Urothelium cell line (cell line): Measurements from ENCODE around the gene CREBL2.
A peak's percentile ranks its signal among the peaks of the same experiment; 100 is the strongest.
"Not testable (repeated sequence)": the region's sequence is repeated elsewhere in the genome, so short reads cannot be mapped to it uniquely, and the experiment has no call there.

Source experiments
- DNase-seq: peaks from one replicate; pipeline ENCODE4 v3.0.0; 2011; ENCODE audit warnings: low spot score, mixed read lengths
- FAIRE-seq: peaks from 2 replicates; lab custom pipeline; 2011; peaks lifted over from hg19 to GRCh38; lab: Jason Lieb, UNC

Gene CREBL2

DNA sequence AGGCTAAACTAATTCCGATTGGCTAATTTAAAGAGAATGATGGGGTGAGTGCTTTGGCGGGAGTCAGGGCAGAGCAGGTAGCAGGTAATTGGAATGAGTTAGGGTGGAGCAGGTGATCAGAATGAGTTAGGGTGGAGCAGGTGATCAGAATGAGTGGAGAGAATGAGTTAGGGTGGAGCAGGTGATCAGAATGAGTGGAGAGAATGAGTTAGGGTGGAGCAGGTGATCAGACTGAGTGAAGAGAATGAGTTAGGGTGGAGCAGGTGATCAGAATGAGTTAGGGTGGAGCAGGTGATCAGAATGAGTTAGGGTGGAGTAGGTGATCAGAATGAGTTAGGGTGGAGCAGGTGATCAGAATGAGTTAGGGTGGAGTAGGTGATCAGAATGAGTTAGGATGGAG, 15.7 kb upstream of the CREBL2 start:
- not testable (repeated sequence) for FAIRE-seq, DNase-seq

DNA sequence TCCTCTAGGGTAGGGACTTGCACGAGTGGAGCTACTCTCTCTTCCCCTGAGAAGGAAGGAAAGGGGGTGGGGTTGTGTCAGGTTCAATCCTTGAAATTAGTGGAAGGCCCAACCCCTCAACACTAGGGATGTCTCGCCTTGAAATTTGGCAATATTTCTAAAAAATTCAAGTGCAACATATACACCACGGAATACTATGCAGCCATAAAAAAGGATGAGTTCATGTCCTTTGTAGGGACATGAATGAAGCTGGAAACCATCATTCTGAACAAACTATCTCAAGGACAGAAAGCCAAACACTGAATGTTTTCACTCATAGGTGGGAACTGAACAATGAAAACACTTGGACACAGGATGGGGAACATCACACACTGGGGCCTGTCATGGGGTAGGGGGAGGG, 15.1 kb upstream of the CREBL2 start:
- DNase-seq, FAIRE-seq: not testable (repeated sequence)

DNA sequence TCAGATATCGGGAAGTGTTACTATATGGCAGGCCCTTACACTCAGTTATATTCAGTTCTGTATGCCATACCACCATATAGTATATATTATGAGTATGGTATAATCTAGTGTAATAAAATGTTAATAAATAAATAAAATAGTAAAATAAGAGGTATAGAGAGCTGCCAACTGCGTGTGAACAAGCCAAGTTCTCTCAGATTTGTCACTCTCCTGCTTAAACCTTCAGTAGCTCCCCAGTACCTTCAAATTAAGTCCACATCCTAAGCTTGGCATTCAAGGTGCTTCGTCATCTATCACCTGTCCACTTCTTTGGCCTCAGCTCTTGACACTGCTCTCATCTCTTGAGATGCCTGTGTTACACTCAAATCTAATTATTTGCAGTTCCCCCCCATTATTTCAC, 12.8 kb upstream of the CREBL2 start:
- FAIRE-seq, result no peak
- DNase-seq, result no peak

DNA sequence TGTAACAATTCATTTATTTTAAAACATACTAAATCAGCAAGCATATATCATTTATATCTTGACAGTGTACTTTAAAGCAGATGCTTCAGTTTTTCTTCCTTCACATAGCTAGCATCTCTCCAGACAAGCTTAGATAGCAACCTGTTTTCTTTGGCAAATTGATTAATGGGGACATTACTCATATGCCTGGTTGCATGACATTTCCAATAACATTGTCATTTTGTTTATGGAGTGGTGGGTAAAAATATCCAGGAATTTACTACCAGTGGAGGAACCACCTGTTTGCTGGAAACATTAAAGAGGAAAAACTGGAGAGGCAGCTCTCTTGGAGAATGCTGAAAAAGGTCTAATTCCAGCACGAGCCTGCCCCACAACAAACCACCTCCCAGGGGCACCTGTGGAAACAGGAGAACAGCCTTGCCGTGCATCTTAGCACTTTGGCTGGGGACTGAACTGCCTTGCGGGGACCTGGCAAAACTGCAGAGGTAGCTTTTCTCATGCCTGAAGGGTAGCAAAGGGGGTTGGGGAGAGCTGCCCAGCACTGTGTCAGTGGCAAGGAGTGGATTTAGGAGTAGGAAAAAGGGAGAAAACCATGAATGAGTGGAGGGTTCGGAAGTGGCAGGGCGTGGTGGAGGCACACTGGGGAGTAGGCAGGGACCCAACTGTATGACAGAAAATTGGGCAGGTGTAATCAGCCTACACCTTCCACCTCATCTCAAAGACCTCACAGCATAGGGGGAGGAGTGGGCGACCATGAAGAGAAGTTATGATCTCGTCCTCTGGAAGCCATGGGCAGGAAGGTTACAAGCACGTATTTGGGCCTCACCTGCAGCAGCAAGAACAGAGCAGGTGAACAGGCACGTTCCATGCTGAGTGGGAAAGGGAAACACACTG, 11.7 kb upstream of the CREBL2 start:
- FAIRE-seq (peak; percentile 17), DNase-seq (no peak)

DNA sequence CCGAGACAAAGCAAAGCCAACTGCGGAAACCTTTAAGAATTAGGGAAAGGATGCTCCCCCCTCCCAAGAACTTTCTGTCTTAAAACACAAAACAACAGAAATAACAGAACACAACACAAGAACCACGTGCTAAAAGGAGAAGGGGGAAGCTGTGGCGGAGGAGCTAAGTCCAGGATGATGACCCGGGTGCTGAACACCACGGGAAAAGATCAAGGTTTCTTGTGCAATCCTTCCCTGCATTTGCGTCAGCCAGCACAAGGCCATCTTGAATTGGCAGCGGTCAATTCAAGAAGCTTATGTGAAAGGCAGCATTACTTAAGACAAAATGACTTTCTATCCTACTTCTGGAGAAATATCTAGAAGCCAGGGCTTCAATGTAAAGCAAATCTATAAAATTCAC, 11.0 kb upstream of the CREBL2 start:
- FAIRE-seq, result no peak
- DNase-seq, result no peak

DNA sequence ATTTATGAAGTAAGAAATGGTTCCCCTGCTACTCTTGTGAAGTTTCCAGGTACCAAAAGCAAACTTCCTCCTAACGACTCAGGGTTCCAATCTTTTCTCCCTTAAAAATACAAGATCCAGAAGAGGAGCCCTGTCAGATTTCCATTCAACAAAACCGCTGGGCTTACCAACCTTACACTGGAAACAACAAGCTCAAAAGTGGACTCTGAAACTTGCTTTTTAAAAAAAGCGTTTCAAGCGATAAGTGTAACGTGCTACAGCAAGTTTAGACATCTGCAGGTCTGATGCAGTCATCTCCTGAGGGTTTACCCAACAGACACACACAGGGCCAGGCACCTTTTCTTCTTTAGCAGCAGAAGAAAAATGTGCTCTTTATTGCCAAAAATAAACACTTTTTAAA, 6.9 kb upstream of the CREBL2 start:
- no peak for FAIRE-seq
- DNase-seq, result no peak

DNA sequence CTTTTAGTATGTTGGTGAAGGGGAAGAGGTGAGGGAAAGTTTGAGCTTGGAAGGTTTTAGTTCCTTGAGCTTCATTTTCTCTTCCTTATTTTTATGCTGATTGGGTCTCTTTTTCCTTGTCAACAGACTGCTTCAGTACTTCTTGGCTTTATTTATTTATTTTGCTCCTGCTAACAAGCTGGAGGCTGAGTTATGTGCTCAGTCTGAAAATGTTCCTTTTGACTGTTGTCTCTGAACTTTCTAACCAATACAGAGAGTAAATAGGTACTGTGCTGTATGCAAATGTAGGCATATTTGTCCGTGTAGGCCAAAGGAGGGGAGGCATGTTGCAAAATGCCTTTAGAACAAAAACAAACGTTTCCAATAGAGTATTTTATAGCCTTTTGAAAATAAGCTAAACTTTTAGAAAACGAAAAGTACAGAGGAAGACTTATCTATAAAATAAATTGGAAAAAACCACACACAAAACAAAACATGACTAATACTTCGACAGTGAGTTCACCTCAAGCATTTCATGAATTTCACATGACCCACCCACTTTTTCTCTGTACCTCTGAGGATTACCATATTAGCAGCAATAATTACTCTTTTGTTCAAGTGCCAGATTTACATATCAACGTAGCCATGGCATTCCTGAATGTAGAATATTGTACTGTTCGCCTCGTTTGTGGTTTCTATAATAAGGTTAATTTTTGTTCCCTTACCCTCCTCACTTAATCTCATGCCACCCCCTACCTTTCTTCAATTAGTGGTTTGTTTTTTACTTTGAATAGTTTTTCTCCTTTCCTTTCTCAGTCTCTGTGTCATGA, 4.7 kb upstream of the CREBL2 start:
- DNase-seq (peak; percentile 60), FAIRE-seq (peak; percentile 13)

DNA sequence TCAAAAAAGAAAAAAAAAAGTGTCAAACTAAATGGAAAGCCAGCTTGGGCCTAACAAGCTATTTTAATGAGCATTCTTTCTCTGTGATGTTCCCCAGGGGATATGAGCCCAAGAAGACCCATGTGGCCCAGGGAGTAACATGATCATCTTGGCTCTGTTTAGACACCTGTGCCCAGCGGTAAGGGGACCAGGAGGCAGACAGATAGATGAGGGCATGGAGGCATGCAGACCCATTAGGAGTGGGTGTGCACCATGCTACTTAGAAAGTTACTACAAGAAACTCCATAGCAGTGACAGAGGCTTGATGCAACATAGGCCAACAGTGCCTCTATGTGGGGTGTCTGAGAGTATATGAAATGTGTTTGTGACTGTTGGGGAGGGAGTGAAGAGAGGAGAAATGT, 3.1 kb upstream of the CREBL2 start:
- FAIRE-seq (peak; percentile 32), DNase-seq (no peak)

DNA sequence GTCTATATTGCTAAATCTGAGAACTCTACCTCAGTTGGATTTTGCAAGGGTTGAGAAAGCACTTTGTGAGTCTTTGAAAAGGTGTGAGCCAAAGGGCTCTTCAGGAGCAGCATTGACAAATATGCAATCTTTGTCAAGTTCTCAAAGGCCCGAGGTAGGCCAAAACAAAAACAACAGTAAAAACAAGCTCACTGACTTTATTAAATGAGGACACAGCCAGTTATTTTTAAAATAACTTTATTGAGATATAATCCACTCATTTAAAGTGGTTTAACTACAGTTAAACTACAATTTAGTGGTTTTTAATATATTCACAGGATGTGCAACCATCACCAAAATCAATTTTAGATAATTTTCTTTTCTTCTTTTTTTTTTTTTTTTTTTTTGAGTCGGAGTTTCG, 2.0 kb upstream of the CREBL2 start:
- no peak for FAIRE-seq
- DNase-seq, result no peak

DNA sequence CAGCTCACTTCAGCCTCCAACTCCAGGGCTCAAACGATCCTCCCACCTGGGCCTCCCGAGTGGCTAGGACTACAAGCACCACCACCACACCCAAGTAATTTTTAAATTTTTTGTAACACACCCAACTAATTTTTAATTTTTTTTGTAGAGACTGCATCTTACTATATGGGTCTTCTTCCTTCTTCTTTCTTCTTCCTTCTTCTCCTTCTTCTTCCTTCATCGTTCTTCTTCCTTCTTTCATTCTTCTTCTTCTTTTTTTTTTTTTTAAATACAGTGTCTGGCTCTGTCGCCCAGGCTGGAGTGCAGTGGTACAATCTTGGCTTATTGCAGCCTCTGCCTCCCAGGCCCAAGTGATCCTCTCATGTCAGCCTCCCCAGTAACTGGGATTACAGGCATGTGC, 965 bp upstream of the CREBL2 start:
- FAIRE-seq, result no peak

DNA sequence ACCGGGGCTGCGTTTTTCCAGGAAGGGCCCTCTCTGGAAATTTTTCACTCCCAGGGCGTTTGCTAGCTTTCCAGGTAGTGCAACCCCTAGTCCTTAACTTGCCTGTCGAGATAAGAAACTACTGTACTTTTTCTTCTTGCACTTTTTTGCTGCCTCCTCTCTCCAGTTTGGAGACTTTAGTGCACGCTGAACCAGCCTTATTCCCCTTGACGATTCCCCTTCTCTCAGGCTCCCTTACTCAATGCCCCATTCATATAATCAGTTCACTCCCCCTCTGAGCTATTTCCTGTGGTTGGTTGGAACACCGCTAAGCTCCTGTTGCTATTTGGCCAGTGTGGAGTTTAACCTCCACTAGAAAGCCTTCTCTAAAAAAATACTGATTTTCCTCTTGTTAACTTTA, 682 bp downstream of the CREBL2 start:
- DNase-seq (peak; percentile 60), FAIRE-seq (no peak)

More for the DNA sequence above, 965 bp upstream of the CREBL2 start:
- DNase-seq, result no peak

DNA sequence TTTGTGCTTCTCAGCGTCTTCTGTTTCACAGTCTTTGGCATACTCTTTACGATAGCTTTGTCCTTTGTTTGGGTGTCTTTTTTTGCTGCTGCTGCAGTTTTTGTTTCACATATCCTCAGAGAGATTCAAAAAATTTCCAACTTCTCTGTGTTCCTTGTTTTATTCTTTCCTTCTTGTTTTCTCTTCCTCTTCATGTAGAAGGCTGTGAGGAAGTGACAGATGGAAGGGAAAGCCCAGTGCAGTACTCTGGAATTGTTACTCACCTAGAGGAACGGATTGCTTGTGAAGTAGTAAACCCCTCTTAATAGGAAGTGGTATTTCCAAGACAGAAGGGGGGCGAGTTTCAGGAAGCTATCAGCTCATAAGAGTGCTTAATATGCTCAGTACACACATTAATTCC, 1.7 kb downstream of the CREBL2 start:
- no peak for DNase-seq
- no peak for FAIRE-seq

DNA sequence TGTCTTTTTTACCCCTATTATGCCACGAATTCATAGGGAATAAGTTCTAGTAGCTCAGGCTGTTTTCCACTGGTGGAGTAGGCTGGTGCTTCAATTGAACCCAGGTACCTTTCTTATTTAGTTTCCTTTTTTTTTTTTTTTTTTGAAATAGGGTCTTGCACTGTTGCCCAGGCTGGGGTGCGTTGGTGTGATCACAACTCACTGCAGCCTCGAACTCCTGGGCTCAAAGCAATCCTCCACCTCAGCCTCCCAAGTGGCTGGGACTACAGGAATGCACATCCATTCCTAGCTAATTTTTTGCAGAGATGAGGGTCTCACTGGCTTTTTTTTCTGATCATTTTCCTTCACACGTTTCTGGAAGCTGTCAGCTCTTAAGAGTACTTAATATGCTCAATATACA, 2.7 kb downstream of the CREBL2 start:
- FAIRE-seq (no peak), DNase-seq (no peak)

DNA sequence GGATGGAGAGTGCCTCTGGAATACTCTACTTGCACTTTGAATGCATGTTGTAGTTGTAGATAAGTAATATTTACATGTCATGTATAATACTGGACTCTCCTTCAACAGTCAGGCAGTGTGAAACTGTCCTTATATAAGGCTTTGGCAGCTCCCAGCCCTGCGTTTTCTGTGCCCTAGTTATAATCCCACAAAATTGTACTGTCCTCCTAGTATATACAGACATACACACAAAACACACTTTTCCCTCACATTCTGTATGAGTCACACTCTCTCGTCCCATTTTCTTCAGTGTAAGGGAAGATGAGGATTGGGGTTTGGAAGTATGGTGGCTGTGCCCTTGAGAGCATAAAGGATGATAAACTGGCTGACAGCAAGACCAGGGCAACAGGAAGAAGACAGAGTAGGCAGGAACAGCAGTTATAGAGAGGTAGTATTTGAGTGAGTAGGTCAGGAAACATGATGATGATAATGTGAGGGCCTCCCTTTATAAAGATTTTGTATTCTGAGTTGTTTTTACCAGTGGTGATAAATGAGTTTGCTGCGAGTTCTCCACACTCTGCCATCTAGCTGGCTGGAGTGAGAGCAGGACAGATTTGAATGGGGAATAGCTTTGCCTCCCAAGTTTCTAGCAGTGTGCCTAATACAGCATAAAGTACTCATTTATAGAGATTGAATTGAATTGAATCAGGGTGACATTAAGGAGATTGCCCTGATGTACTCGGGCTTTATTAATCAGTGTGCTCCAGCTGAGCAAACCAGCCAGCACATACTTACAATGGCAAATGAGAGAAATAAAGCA, 5.0 kb downstream of the CREBL2 start:
- peak; percentile 50 for FAIRE-seq
- DNase-seq, result no peak

DNA sequence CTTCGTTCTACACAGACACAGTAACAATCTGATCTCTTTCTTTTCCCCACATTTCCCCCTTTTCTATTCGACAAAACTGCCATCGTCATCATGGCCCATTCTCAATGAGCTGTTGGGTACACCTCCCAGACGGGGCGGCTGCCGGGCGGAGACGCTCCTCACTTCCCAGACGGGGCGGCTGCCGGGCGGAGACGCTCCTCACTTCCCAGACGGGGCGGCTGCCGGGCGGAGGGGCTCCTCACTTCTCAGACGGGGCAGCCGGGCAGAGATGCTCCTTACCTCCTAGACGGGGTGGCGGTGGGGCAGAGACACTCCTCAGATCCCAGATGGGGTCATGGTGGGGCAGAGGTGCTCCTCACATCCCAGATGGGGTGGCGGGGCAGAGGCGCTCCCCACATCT, 6.4 kb downstream of the CREBL2 start:
- FAIRE-seq, DNase-seq: not testable (repeated sequence)

DNA sequence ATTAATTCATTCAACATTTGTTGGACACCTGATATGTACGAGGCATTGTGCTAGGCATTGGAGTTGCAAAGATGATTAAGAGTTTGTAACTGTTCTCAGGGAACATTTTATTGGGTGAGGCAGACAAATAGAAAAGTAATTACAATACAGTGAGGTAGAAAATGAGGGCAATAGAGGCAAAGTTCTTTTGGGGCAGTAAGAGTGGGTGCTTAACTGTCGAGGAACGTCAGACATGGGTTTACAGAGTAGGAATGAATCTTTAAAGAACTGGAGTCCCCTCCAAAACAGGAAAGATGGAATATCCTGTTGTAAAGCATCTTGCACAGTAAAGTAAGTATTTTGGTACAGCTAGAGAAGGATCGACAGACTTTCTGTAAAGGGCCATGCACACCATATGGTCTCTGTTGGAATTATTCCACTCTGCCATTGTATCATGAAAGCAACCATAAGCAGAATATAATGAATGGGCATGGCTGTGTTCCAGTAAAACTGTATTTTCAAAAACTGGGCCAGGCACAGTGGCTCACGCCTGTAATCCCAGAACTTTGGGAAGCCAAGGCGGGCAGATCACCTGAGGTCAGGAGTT, 9.1 kb downstream of the CREBL2 start:
- no peak for DNase-seq
- no peak for FAIRE-seq

DNA sequence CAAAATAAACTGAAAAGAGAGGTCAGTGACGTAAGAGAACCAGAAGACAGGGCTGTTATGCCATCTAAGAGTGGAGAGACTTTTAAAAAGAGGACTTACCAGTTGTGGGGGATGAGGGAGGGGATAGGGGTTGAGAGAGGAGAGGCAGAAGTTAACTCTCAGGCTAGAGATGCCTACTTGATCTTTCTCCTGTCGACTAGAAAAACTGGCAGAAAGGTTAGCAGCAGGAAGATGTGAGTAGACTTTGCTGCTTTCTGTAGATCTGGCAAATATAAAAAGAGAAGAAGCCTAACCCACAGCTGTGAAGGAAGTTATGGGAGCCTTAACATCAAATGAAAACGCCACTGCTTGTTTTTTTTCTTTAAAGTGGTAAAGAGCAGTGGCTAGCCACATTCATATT, 10.7 kb downstream of the CREBL2 start:
- DNase-seq (no peak), FAIRE-seq (no peak)

DNA sequence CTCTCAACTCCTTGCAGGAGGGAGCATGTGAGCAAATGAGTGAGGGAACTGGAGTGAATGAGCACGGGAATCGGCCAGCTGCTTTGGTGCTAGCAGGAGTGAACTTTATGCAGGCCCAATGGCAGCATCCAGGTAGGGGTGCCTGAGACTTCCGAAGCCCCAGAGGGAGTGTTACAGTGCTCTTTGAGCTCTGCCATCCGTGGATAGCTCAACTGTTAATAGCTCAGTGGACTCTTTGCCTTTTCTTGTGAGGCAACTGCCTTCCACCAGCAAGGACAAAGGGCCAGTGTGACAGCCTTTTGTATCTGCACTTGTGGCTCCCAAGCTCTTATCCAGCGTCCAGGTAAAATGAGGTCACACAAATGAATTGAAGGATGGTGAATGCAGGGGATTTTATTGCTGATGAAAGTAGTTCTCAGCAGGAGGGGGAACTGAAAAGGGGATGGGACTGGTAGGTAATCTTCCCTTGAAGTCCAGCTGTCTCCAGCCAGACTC, 12.9 kb downstream of the CREBL2 start:
- FAIRE-seq (peak; percentile 86), DNase-seq (no peak)

DNA sequence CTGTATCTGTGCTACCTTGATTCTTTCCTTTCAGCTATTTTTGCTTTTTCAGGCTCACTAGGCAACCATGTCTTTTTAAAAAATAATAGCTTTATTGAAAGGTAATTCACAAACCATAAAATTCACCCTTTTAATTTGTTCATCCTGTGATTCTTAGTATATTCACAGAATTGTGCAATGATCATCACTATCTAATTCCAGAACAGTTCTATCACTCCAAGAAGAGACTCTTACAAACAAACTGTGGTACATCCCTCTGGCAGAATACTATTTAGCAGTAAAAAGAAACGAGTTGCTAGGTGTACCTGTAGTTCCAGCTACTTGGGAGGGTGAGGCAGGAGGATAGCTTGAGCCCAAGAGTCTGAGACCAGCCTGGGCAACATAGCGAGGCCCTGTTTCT, 14.8 kb downstream of the CREBL2 start:
- DNase-seq (no peak), FAIRE-seq (no peak)

DNA sequence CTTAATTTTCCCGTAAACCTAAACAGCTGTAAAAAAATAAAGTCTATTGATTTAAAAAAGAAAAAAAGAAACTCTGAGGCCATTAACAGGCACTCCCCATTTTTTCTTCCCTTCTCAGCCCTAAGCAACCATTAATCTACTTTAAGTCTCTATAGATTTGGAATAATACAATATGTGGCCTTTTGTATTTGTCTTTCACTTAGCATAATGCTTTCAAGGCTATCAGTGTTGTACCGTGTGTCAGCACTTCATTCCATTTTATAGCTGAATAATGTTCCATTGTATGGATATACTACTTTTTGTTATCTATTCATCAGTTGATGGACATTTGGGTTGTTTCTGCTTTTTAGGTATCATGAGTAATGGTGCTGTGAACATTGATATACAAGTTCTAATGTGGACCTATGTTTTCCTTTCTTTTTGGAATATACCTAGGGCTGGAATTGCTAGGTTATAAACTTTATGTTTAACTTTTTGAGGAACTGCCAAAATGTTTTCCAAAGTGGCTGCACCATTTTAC, 15.7 kb downstream of the CREBL2 start:
- no peak for FAIRE-seq
- DNase-seq, result no peak
